Nucleus accumbens (tissue), 56 donors: Measurements from ENCODE around the gene PKLR.
A peak's percentile ranks its signal among the peaks of the same experiment; 100 is the strongest.
"Not testable (repeated sequence)": the region's sequence is repeated elsewhere in the genome, so short reads cannot be mapped to it uniquely, and the experiment has no call there.

Source experiments
- DNase-seq, 56 donors: peaks; one replicate each; lab custom pipeline; 2025; lab: John Stamatoyannopoulos, UW

PKLR gene

DNA sequence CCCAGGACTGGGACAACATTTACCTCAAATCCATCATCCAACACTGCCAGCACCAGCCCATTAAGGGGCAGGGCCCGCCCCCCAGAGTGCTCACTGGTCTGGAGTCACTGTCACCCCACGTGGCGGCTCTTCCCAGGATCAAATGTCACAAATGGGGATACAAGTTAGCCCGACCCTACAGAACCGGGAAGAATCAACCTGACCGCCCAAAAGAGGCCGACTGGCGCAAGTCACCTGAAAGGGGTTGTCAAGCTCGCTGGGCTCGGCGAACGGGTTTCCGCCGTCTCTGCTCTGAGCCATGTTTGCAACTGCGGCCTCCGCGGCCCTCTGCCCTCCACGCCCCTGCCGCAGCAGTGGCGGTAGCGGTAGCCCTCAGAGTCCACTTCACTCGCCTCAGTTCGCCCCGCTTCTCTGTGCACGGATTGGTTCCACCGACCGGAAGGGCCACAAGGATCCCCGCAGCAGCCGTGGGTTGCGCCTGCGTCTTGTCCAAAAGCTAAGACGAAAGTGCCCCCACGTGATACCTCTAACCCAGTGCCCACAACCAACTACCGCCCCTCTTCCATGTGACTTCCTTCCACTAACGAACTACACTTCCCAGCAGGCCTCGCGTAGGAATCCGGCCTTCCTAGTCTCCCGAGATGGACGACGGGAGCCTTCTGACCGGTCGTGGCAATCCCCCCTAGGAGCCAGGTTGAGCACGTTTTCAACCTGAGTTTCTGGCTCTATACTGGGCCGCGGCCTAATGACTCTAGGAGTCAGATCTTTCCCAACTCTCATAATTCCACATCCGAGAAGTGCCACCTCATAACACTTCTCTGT, 39.2 kb downstream of the PKLR start, which contains the start of gene SCAMP3:
TSS of gene SCAMP3 (minus strand) at position 509 of the 822 bp plus-strand sequence. CDS start at position 300, 209 bp downstream.
- peak; percentile 79 to 99 (median 95) for DNase-seq

DNA sequence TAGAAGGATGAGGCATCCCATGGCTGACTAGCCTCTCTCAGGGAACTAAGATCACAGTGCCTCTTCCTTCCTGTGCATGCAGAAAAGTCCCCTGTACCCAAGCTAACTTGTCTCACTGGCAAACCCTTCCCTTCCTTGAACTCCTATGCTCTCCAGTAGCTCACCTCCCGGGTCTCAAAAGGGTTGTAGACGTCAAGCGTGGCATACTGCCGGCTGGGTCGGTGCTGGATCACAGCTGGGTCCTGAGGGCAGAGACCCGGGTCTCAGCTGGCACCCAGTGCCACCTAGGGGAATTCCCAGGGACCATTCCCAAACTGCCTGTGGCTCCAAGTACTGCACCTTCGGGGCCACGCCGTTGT, 39.8 kb downstream of the PKLR start:
- DNase-seq: peak in 1 of 56 donors; percentile 42

DNA sequence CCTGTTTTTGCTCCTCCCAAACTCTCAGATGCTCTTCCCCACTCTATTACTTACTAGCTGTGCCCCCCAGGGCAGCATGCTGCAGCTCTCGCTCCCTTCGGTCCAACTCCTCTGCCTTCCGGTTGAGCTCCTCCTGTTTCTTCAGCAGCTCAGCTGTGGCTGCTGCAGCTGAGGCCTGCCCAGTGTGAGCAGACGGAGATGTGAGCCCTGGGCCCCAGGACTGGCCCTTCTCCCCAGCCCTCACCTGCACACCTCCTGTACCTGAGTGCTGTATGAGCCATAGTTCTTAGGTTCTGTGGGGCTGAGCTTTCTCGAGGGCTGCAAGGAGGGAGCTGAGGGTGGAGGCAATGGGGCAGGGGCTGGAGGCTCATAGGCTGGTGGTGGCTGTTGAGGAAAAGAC, 41.0 kb downstream of the PKLR start:
- no peak for DNase-seq

DNA sequence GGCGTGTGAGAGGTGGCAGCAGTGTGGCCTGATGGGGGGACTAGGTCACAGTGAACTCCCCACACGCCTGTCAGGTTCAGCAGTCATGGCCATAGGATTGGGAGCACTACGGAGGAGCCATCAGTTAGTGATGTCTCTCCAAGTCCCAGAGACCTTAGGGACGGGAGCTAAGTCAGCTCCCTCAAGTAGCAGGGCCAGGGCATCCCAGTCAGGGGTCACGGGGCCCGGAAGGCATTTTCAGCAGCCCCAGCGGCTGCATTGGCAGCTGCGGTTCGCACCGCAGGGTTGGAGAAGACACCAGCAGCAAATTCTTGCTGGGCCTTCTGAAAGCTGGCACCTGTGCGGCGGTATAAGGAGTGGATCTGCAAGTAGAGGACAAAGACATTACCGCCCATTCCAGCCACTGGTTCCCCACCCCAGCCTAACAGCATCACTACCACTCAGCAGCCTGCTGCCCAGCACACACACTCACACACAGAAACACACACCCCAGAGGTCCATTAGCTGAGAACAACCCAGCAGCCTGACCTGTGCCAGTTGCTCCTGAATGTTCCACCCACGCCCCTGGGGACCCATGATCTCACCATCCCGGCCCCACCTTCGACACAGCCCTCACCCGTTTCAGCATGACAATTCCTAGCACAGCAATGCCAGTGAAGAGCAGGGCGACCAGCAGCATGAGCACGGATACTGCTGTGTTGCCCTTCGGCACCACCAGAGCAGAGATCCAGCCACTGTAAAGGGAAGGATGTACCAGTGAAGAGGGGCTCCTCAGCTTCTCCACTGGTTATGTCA, 45.0 kb downstream of the PKLR start:
- DNase-seq: no peak

DNA sequence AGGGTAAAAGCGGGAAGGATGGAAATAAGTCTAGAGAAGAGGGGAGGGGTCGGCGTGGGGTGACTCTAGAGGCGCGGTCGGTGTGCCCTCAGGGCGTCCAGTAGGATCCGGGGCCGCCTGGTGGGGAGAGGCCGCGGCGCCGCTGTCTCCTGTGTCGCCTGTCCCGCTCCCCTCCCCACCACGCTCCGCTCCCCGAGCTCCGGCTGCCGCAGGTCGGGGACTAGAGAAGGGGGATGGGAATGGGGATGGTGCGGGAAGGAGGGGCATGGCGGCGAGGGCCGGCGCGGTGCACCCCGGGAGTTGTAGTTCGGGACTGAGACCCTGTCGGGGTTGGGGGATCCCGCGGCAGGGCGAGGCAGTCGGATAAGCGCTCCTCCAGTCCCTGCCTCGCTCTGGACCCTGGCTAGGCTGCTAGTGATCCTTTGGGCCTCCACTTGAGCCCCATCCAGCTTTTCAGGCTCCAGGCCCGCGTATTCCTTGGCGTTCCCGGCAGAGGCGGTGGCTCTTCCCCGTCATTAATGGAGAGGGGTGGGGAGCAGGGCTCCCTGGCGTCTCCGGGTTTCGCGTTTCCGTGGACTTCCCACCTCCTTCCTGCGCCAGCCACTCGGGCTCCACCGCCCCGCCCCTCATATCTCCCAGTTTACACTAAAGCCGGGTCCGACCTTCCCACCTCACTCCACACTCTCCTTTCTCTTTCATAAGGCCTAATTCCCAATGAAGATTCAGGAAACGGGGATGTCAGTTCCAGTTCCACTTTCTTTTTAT, 45.8 kb downstream of the PKLR start, which contains the start of gene ENTREP3:
TSS of gene ENTREP3 (minus strand) at position 241 of the 765 bp plus-strand sequence. CDS start 606 bp downstream, outside the sequence.
- peak in 55 of 56 donors; percentile 40 to 92 (median 83) for DNase-seq

DNA sequence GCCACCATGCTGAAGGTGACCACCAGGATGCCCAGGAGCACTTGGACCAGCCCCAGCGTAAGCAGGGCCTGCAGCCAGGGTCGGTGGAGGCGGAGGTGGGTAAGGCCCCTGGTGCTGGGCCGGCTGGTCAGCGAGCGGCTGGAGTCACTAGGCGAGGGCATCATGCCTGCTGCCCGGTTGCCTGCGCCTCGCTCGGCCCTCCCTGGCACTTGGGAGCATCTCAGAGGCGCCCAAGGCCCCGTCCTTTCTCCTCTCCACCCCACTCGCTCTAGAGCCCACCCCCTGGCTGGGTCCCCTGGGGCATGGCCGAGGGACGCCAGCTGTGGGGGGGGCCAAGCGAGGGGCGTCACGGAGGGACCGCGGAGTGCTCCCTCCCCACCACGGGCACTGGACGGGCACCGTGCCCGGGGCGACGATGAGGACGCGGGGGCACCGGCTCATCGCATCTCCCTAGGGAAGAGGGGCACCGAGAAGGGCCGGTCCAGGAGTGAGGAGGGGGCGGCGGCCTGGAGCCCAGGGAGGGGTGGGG, 46.5 kb downstream of the PKLR start:
- DNase-seq: peak in 27 of 56 donors; percentile 9 to 78 (median 47)

DNA sequence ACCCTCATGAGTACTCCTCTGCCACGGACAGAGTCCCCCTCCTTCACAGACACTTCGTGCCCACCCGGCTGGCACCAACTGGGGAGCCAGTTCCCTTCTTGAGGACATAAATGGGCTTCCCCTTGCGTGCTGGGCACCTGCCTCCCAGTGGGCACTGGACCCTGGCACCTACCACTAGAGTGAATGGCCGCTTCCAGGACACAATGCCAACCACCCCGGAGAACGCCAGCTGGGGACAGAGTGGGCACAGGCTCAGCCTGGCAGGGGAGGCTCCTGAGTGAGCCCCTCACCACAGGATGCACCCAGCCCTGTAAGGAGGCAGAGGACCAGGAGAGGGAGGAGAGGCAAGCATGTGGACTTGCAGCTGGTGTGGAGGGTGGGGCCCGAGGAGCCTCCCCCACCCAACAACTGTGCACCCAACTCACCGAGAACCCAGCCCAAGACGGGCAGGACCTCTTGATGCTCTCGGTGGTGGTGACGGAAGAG, 47.0 kb downstream of the PKLR start:
- peak in 6 of 56 donors; percentile 2 to 55 (median 36) for DNase-seq

DNA sequence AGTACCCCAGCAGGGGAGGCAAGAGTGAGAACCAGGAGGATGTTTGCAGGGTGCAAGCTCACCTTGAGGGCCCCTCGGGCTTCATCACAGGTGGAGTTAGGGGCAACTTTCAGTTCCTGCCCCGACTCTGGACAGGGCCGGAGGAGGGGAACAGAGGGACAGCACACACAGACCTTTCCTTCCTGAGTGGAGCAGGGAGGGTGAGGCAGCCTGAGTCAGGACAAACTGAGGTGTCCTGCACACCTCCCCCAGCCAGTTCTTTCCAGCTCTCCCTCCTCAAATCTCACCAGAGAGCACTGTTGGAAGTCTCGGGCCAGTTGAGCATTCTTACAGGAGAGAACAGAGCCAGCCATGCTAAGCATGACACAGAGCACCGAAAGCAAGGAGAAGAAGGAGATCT, 47.4 kb downstream of the PKLR start:
- DNase-seq: peak in 1 of 56 donors; percentile 4

DNA sequence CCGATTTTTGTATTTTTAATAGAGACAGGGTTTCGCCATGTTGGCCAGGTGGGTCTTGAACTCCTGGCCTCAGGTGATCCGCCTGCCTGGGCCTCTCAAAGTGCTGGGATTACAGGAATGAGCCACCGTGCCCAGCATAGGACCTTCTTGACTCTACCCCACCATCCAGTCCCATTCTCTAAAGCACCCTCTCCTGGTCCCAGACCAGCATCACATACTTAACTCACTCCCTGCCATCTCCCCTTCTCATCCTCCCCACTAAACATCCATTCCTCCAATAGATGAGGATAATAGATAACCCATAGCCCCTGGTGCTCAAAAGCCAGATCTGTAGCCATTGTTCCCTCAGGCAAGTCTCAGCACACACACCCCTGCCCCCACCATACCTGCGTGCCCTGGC, 48.0 kb downstream of the PKLR start:
- DNase-seq: no peak

DNA sequence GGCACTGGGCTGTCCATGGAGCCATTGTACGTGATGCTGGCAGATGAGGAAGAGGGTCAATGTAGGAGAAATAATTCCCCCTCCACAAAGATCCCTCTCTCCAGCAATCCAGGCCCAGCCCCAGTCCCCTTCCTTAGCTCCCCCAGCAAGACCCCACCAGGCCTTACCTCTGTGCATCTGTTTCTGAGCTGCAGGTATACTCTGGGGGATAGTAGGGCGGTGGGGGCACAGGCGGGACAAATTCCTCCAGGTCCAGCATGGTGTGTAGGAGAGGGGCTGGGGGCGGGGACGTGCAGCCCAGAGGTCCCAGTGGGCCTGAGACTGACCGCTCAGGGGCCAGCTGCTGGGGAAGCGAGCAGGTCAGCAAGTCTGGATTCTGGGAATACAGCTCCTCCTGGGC, 49.7 kb downstream of the PKLR start:
- DNase-seq: no peak

DNA sequence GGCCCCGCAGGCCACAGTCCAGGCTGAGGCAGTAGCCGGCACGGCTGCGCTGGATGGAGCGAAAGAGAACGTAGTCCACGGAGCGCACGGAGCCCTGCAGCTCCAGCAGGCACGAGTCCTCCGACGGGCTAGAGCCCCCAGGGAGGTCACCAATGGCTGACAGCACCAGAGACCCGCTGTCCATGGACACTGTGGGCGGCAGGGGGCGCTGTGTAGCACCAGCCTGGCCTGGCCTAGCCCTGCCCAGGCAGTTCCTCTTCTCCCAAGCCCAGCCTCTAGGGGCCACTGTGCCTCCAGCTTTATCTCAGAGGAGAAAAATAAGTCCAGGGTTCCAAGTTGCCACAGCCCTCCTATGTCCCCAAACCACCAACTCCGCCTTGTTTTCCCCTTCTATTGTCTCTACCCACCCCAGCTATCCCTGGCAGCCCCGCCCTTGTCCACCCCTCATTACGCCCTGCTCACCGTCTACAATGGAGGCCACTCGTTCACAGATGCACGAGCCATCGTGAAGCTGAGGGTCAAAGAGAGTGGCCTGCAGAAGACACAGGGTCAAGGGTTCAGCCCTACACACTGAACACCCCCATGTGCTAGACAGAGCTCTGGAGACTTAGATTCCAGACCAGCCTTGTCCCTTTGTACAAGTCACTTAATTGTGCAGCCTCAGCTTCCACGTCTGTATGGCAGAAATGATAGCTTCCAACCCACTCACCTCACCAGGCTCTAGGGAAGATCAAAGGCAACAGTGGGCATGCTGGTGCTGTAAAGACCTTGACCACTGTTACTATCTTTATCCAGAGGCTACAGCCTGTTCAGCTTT, 50.4 kb downstream of the PKLR start:
- DNase-seq: peak in 54 of 56 donors; percentile 30 to 95 (median 80)

DNA sequence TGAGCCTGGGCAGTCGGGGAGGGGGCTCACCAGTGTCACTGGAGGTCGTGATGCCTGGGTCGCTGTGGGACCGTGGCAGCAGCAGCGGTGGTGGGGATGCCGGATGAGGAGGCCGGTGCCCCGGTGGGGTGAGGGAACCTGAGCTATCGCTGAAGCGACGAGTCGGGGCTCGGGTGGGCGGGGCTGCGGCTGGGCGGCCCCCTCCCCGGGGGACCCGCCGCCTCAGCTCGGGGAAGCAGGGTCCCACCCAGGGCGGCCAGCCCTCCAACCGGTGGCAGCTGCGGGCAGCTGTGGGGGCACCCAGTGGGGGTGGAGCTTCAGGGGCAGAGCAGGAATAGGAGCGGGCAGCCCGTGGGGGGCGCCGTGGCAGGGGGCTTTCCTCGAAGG, 51.0 kb downstream of the PKLR start:
- peak in 1 of 56 donors; percentile 51 for DNase-seq

DNA sequence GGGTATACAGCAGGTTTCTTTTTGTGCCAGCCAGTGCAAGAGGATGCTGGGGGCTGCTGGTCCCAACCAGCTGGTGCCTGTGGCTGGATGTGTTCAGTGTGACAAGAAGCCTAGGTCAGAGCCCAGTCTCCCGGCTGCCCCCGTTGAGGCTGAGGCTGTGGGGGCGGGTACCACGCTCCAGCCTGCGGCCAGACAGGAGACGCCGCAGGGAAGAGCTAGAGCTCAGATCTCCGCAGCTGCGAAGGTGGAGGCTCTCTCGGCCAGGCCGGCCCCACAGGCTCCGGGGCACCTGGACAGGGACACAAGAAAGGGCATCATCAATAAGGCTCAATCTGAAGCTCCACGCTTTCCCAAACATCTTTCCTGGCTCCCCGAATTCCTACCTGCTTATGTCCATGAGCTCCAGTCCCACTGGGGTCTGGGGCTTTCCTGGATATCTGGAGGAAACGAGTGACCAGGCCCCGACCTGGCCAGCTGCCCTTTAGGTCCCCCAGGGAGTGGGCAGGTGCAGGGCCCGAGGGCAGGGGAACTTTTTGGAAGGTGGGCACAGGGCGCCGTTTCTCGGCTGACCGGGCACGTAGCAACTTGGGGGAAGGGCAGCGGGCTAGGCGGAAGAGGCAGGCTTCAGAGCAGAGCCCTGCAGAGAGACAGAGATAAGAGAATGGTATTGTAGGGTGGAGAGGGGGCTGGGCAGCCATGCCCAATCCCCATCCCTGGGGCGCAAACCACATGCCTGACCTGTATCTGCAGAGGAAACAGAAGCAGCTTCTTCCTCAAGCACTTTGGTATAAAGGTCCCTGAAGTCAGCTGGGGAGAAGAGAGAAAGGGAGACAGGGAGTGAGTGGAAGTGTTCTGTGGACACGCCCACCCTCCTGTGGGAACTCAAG, 53.3 kb downstream of the PKLR start:
- DNase-seq: no peak

DNA sequence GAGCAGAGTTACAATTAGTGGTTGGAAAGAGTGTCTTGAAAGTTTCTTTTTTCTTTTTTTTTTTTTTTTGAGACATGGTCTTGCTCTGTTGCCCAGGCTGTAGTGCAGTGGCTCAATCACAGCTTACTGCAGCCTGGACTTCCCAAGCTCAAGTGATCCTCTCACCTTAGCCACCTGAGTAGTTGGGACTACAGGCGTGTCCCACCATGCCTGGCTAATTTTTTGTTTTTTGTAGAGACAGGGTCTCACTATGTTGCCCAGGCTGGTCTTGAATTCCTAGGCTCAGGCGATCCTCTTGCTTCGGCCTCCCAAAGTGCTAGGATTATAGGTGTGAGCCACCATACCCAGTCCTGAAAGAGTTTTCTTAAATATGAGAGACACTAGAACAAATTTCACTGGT, 54.4 kb downstream of the PKLR start:
- not testable (repeated sequence) for DNase-seq

DNA sequence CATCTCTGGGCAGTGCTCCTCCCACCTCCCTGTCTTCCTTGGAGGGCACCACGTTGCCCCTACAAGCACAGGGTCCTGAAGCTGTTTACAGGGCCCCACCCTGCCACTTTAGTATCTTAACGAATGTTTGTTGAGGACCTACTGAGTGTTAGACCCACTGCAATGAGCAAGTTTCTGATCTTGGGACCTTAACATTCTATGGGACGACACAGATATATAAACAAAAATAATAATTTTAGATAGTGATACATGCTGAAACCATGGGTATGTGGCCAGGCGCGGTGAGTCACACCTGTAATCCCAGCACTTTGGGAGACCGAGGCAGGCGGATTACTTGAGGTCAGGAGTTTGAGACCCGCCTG, 56.1 kb downstream of the PKLR start:
- DNase-seq: no peak

DNA sequence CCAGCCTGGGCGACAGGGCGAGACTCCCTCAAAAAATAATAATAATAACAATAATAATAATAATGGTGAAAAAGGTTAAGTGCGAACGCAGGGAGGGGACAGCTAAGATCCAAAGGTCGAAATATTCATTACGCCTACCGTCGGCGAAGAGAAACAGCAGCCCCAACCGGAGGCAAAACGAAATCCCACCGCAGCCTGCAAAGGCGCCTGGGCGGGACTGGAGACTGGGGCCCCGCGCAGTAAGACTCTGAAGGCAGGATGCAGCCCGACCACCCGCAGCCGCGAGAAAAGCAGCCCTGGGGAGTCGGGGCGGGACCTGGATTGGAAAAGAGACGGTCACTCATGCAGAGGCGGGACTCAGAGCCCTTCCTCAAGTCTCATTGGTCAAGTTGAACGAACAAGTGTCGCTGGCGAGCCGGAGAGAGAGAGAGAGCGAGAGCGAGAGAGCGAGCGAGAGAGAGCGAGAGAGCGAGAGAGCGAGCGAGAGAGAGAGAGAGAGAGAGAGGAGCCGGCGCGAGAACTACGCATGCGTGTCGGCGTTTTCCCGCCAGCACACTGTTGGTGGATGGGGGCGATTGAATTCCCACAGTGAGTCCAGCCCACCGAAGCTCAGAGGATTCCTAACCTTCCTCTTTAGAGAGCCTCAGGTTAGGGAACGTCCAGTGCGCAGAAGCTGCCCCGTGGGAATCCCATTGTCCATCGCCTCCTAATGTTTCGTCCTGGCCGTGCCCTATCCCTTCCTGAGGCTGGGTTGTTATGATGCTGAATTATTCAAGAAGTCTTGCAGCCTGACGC, 56.7 kb downstream of the PKLR start:
- DNase-seq: peak; percentile 80 to 99 (median 96)

DNA sequence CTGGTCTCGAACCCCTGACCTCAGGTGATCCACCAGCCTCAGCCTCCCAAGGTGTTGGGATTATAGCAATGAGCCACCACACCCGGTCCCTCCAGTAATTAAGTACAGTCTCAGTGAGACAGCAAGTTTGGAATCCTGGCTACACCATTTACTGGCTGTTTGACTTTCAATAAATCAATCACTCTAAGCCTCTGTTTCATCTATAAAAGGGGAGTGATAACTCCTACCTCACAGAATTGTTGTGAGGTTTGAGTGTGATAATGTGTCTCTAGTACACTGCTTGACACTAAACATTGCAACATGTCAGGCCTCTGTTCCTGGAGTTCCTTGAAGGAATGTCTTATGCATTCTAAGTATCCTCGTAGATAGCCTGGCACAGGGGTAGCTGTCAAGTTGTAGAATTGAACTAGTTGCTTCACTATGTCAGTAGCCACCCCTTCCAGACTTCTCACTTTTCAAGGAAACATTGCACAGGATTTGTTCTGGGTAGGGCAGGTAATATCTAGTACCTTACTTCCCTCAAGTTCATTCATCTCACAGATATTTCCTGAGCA, 58.4 kb downstream of the PKLR start:
- no peak for DNase-seq
